Fibroblast of lung (primary cell): ENCODE data around the gene LDHD.
A peak's percentile ranks its signal among the peaks of the same experiment; 100 is the strongest.

Experiments
- CTCF ChIP-seq, 2 donors: IDR thresholded peaks in 1 of 2; conservative IDR thresholded peaks in 1 of 2; 1 replicate in 1 of 2; 2 replicates in 1 of 2; pipeline ENCODE4 v1.5.1; 2011 to 2012; ENCODE audit warnings: low read length in 2 of 2, control low read depth in 1 of 2, inconsistent platforms in 1 of 2, low read depth in 1 of 2, mild to moderate bottlenecking in 1 of 2
- EZH2 ChIP-seq: IDR thresholded peaks from 2 replicates; pipeline ENCODE4 v1.5.1; 2012; ENCODE audit warnings: low read length, control low read depth, mild to moderate bottlenecking; ENCODE audit errors: missing control alignments

- TF ChIP-seq CTCF (conservative IDR thresholded peaks at IDR 0.05 in 1 of 2, IDR thresholded peaks at IDR 0.05 in 1 of 2; ENCODE audit: low read depth in 1 of 2, low read length in 2 of 2): peak; percentile 9 to 38
- no peak for TF ChIP-seq EZH2
Observed at GRCh38 chr16:75096656-75097055, 19.9 kb downstream of the LDHD start.
